Neural cell (in vitro differentiated cells): ENCODE measurements around the gene MINAR1. TPM values are rescaled to one million over a fixed set of nuclear protein-coding genes. Genes with fewer than 3 reads are reported as not detected.

ENCODE experiments used
- H2AFZ ChIP-seq: fragments of 200-600, 300-800 bp; sonication (generic), shearing (Covaris generic); 2 replicates; pipeline ENCODE4 v1.6.0; 2014; ENCODE audit warnings: low read depth, mild to moderate bottlenecking, antibody characterized with exemption, low read length, moderate library complexity
- H3F3A ChIP-seq: fragments of 200-600 bp; shearing (Covaris generic); 2 replicates; pipeline ENCODE4 v1.6.1; 2016; ENCODE audit warnings: mild to moderate bottlenecking, moderate library complexity, mixed read lengths, antibody characterized with exemption, low read length; ENCODE audit not compliant: insufficient read depth, poor library complexity, severe bottlenecking
- H3K27ac ChIP-seq: fragments of 200-600, 300-800 bp; sonication (generic), shearing (Covaris generic); 2 replicates; pipeline ENCODE4 v1.5.1; 2014; ENCODE audit warnings: mild to moderate bottlenecking, low read length, moderate library complexity
- H3K27me3 ChIP-seq: fragments of 300-800, 200-600 bp; sonication (generic), shearing (Covaris generic); 2 replicates; pipeline ENCODE4 v1.6.0; 2014; ENCODE audit warnings: mild to moderate bottlenecking, low read depth, low read length, moderate library complexity; ENCODE audit not compliant: insufficient read depth
- H3K36me3 ChIP-seq: fragments of 300-800, 200-600 bp; sonication (generic), shearing (Covaris generic); 2 replicates; pipeline ENCODE4 v1.5.1; 2014; ENCODE audit warnings: mild to moderate bottlenecking, antibody characterized with exemption, low read length, moderate library complexity; ENCODE audit not compliant: insufficient read depth
- H3K4me2 ChIP-seq: fragments of 300-800, 200-600 bp; sonication (generic), shearing (Covaris generic); 2 replicates; pipeline ENCODE4 v1.6.0; 2014; ENCODE audit warnings: mild to moderate bottlenecking, low read length
- H3K4me3 ChIP-seq: fragments of 300-800, 200-600 bp; sonication (generic), shearing (Covaris generic); 2 replicates; pipeline ENCODE4 v1.5.1; 2014; ENCODE audit warnings: mild to moderate bottlenecking, low read length, moderate library complexity
- H3K79me2 ChIP-seq: fragments of 200-600 bp; shearing (Covaris generic); replicated peaks from 2 replicates; pipeline ENCODE4 v1.6.0; 2014; ENCODE audit warnings: mild to moderate bottlenecking, low read length, moderate library complexity; ENCODE audit not compliant: insufficient read depth
- H3K9ac ChIP-seq: fragments of 300-800, 200-600 bp; sonication (generic), shearing (Covaris generic); 2 replicates; pipeline ENCODE4 v1.6.1; 2016; ENCODE audit warnings: mild to moderate bottlenecking, low read length, mixed read lengths
- H3K9me2 ChIP-seq: fragments of 200-600 bp; shearing (Covaris generic); 2 replicates; pipeline ENCODE4 v1.6.1; 2016; ENCODE audit warnings: mild to moderate bottlenecking, low read length, mixed read lengths; ENCODE audit not compliant: insufficient read depth
- H3K9me3 ChIP-seq: fragments of 200-600, 300-800 bp; sonication (generic), shearing (Covaris generic); 2 replicates; pipeline ENCODE4 v1.6.1; 2016; ENCODE audit warnings: mild to moderate bottlenecking, mixed run types, low read length, moderate library complexity, mixed read lengths
- H4K20me1 ChIP-seq: fragments of 200-600 bp; shearing (Covaris generic); 2 replicates; pipeline ENCODE4 v1.6.1; 2016; ENCODE audit warnings: mild to moderate bottlenecking, mixed run types; ENCODE audit not compliant: insufficient read depth
- CTCF ChIP-seq: fragments of 450-650 bp; IDR thresholded peaks from 2 replicates; pipeline ENCODE4 v1.5.1; 2014; ENCODE audit warnings: antibody characterized with exemption, mild to moderate bottlenecking, moderate library complexity; ENCODE audit not compliant: poor library complexity, severe bottlenecking
- EP300 ChIP-seq: fragments of 450-650 bp; conservative IDR thresholded peaks from 2 replicates; pipeline ENCODE4 v1.6.1; 2014; ENCODE audit warnings: antibody characterized with exemption, mild to moderate bottlenecking, moderate library complexity; ENCODE audit not compliant: poor library complexity, severe bottlenecking
- MXI1 ChIP-seq: fragments of 450-650 bp; conservative IDR thresholded peaks from 2 replicates; pipeline ENCODE4 v1.6.1; 2014; ENCODE audit warnings: antibody characterized with exemption, mild to moderate bottlenecking; ENCODE audit not compliant: poor library complexity, severe bottlenecking
- POLR2AphosphoS5 ChIP-seq: IDR thresholded peaks from 2 replicates; pipeline ENCODE4 v1.6.1; 2012
- RAD21 ChIP-seq: fragments of 450-650 bp; conservative IDR thresholded peaks from 2 replicates; pipeline ENCODE4 v1.6.1; 2014; ENCODE audit warnings: antibody characterized with exemption, mild to moderate bottlenecking, moderate library complexity
- SMC3 ChIP-seq: fragments of 450-650 bp; conservative IDR thresholded peaks from 2 replicates; pipeline ENCODE4 v1.6.1; 2014; ENCODE audit warnings: antibody characterized with exemption, mild to moderate bottlenecking, moderate library complexity; ENCODE audit not compliant: poor library complexity
- TAF1 ChIP-seq: IDR thresholded peaks from 2 replicates; pipeline ENCODE4 v1.6.1; 2012; ENCODE audit warnings: low read depth
- polyA plus RNA-seq: library from polyadenylated mRNA; depleted of rRNA; stranded (reverse); fragments of >200 nt; gene quantifications from 2 replicates; pipeline ENCODE4 v1.2.3, GENCODE V29; 2014
- TF ChIP-seq, protein P1 (sequence below): IDR thresholded peaks from 2 replicates; pipeline ENCODE4 v1.6.1; 2012; ENCODE audit warnings: borderline replicate concordance

The MINAR1 gene
- polyA plus RNA-seq, 1 donor from 2014 or later = 3.1 TPM

- TF ChIP-seq RAD21 (no peak), POLR2AphosphoS5 (no peak), TAF1 (no peak), EP300 (no peak), SMC3 (no peak)
Observed at GRCh38 chr15:79463781-79464270, 31.7 kb downstream of the MINAR1 start (continued).

- H3K79me2 ChIP-seq = no peaks in the 10 kb centered on the region
- no peaks in the 10 kb centered on the region for H3F3A ChIP-seq
- H2AFZ ChIP-seq = no peak overlapping the region
- no peak overlapping the region for H3K4me2 ChIP-seq
- no peaks in the 10 kb centered on the region for H3K9me2 ChIP-seq
- no peaks in the 10 kb centered on the region for H3K9me3 ChIP-seq
- no peaks in the 10 kb centered on the region for H3K27me3 ChIP-seq
- no peak overlapping the region for H3K9ac ChIP-seq
- no peak for TF ChIP-seq POLR2AphosphoS5
- no peak for TF ChIP-seq TAF1
- TF ChIP-seq CTCF = no peak
- H3K36me3 ChIP-seq = no peaks in the 10 kb centered on the region
- no peak overlapping the region for H3K27ac ChIP-seq
- H4K20me1 ChIP-seq = no peaks in the 10 kb centered on the region
- no peak overlapping the region for H3K4me3 ChIP-seq
Observed at GRCh38 chr15:79466488-79466887, 34.4 kb downstream of the MINAR1 start.

GRCh38 chr15:79467865-79468586, 35.9 kb downstream of the MINAR1 start:
- Histone ChIP-seq H3K27me3 (no peaks in the 10 kb centered on the region), H3K9me3 (no peaks in the 10 kb centered on the region), H3K27ac (no peak overlapping the region), H3K36me3 (no peaks in the 10 kb centered on the region), H3K4me3 (no peak overlapping the region), H3K4me2 (no peak overlapping the region), H3K9me2 (no peaks in the 10 kb centered on the region), H3K9ac (no peak overlapping the region), H3K79me2 (no peaks in the 10 kb centered on the region), H2AFZ (no peak overlapping the region), H4K20me1 (no peaks in the 10 kb centered on the region), H3F3A (no peaks in the 10 kb centered on the region)
- TF ChIP-seq, protein P1, sequence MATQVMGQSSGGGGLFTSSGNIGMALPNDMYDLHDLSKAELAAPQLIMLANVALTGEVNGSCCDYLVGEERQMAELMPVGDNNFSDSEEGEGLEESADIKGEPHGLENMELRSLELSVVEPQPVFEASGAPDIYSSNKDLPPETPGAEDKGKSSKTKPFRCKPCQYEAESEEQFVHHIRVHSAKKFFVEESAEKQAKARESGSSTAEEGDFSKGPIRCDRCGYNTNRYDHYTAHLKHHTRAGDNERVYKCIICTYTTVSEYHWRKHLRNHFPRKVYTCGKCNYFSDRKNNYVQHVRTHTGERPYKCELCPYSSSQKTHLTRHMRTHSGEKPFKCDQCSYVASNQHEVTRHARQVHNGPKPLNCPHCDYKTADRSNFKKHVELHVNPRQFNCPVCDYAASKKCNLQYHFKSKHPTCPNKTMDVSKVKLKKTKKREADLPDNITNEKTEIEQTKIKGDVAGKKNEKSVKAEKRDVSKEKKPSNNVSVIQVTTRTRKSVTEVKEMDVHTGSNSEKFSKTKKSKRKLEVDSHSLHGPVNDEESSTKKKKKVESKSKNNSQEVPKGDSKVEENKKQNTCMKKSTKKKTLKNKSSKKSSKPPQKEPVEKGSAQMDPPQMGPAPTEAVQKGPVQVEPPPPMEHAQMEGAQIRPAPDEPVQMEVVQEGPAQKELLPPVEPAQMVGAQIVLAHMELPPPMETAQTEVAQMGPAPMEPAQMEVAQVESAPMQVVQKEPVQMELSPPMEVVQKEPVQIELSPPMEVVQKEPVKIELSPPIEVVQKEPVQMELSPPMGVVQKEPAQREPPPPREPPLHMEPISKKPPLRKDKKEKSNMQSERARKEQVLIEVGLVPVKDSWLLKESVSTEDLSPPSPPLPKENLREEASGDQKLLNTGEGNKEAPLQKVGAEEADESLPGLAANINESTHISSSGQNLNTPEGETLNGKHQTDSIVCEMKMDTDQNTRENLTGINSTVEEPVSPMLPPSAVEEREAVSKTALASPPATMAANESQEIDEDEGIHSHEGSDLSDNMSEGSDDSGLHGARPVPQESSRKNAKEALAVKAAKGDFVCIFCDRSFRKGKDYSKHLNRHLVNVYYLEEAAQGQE = no peak
- no peak for TF ChIP-seq CTCF
- no peak for TF ChIP-seq POLR2AphosphoS5
- no peak for TF ChIP-seq MXI1
- TF ChIP-seq SMC3 = no peak
- TF ChIP-seq EP300 = no peak
- TF ChIP-seq TAF1 = no peak
